Ishikawa (cell line): ENCODE results near the gene ASB1.

Experiments
- CEBPB ChIP-seq: IDR thresholded peaks from 2 replicates; pipeline ENCODE4 v1.6.1; 2012
- CREB1 ChIP-seq: IDR thresholded peaks from 2 replicates; pipeline ENCODE4 v1.6.1; 2012; ENCODE audit warnings: low read depth
- EGR1 ChIP-seq: IDR thresholded peaks from 2 replicates; pipeline ENCODE4 v1.6.1; 2012
- EP300 ChIP-seq: IDR thresholded peaks from 2 replicates; pipeline ENCODE4 v1.6.1; 2012; ENCODE audit warnings: borderline replicate concordance
- MAX ChIP-seq: IDR thresholded peaks from 2 replicates; pipeline ENCODE4 v1.6.1; 2012
- NFIC ChIP-seq: IDR thresholded peaks from 2 replicates; pipeline ENCODE4 v1.6.1; 2012
- RAD21 ChIP-seq: IDR thresholded peaks from 2 replicates; pipeline ENCODE4 v1.6.1; 2012; ENCODE audit warnings: low read depth
- TAF1 ChIP-seq: IDR thresholded peaks from 2 replicates; pipeline ENCODE4 v1.6.1; 2012; ENCODE audit warnings: low read depth, mild to moderate bottlenecking
- TCF12 ChIP-seq: IDR thresholded peaks from 2 replicates; pipeline ENCODE4 v1.6.1; 2012; ENCODE audit warnings: low read depth
- USF1 ChIP-seq: IDR thresholded peaks from 2 replicates; pipeline ENCODE4 v1.6.1; 2012
- YY1 ChIP-seq: IDR thresholded peaks from 2 replicates; pipeline ENCODE4 v1.6.1; 2012; ENCODE audit warnings: low read depth
- ZBTB7A ChIP-seq: IDR thresholded peaks from 2 replicates; pipeline ENCODE4 v1.6.1; 2012; ENCODE audit warnings: low read depth
- TF ChIP-seq, protein P1 (sequence below): IDR thresholded peaks from 2 replicates; pipeline ENCODE4 v1.6.1; 2012; ENCODE audit warnings: low read depth, mild to moderate bottlenecking

GRCh38 chr2:238399094-238399493, 27.6 kb upstream of the ASB1 start:
- no peak for TF ChIP-seq CEBPB
- TF ChIP-seq, protein P1, sequence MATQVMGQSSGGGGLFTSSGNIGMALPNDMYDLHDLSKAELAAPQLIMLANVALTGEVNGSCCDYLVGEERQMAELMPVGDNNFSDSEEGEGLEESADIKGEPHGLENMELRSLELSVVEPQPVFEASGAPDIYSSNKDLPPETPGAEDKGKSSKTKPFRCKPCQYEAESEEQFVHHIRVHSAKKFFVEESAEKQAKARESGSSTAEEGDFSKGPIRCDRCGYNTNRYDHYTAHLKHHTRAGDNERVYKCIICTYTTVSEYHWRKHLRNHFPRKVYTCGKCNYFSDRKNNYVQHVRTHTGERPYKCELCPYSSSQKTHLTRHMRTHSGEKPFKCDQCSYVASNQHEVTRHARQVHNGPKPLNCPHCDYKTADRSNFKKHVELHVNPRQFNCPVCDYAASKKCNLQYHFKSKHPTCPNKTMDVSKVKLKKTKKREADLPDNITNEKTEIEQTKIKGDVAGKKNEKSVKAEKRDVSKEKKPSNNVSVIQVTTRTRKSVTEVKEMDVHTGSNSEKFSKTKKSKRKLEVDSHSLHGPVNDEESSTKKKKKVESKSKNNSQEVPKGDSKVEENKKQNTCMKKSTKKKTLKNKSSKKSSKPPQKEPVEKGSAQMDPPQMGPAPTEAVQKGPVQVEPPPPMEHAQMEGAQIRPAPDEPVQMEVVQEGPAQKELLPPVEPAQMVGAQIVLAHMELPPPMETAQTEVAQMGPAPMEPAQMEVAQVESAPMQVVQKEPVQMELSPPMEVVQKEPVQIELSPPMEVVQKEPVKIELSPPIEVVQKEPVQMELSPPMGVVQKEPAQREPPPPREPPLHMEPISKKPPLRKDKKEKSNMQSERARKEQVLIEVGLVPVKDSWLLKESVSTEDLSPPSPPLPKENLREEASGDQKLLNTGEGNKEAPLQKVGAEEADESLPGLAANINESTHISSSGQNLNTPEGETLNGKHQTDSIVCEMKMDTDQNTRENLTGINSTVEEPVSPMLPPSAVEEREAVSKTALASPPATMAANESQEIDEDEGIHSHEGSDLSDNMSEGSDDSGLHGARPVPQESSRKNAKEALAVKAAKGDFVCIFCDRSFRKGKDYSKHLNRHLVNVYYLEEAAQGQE: no peak
- TF ChIP-seq TAF1: no peak
- TF ChIP-seq EP300: no peak
- no peak for TF ChIP-seq ZBTB7A
- no peak for TF ChIP-seq NFIC
- no peak for TF ChIP-seq USF1
- TF ChIP-seq MAX: no peak
- no peak for TF ChIP-seq YY1
- TF ChIP-seq RAD21: no peak
- no peak for TF ChIP-seq CREB1
- TF ChIP-seq TCF12: no peak
- no peak for TF ChIP-seq EGR1
